HepG2 (cell line): ENCODE results near the gene MKNK1. TPM values are rescaled to one million over a fixed set of nuclear protein-coding genes. Genes with fewer than 3 reads are reported as not detected.

Source experiments
- ATAD3A ChIP-seq: sonication (generic); formaldehyde crosslinking; IDR thresholded peaks from 2 replicates; pipeline ENCODE4 v1.4.0; 2020; ENCODE audit warnings: missing genetic modification reagents
- ATRX ChIP-seq: sonication (generic); formaldehyde crosslinking; IDR thresholded peaks from 2 replicates; pipeline ENCODE4 v1.4.0; 2020; ENCODE audit warnings: missing genetic modification reagents, borderline replicate concordance
- HOXD1 ChIP-seq: sonication (generic); formaldehyde crosslinking; IDR thresholded peaks from 2 replicates; pipeline ENCODE4 v1.5.0; 2020; ENCODE audit warnings: missing genetic modification reagents
- KMT2B ChIP-seq: IDR thresholded peaks from 2 replicates; pipeline ENCODE4 v1.6.1; 2016; ENCODE audit warnings: missing genetic modification reagents, missing compliant biosample characterization
- MED1 ChIP-seq: sonication (generic); formaldehyde crosslinking; IDR thresholded peaks from 2 replicates; pipeline ENCODE4 v1.4.0; 2020; ENCODE audit warnings: missing genetic modification reagents
- MED8 ChIP-seq: sonication (generic); formaldehyde crosslinking; IDR thresholded peaks from 2 replicates; pipeline ENCODE4 v1.8.1; 2023; ENCODE audit warnings: mild to moderate bottlenecking, missing genetic modification reagents; ENCODE audit not compliant: insufficient replicate concordance
- PHF21A ChIP-seq: sonication (generic); formaldehyde crosslinking; IDR thresholded peaks from 2 replicates; pipeline ENCODE4 v1.5.0; 2020; ENCODE audit warnings: mild to moderate bottlenecking, missing genetic modification reagents
- PLRG1 ChIP-seq: fragments of 450-650 bp; conservative IDR thresholded peaks from 2 replicates; pipeline ENCODE4 v1.6.1; 2016
- REXO4 ChIP-seq: sonication (generic); formaldehyde crosslinking; IDR thresholded peaks from 2 replicates; pipeline ENCODE4 v1.8.0; 2022; ENCODE audit warnings: missing genetic modification reagents, mild to moderate bottlenecking, borderline replicate concordance
- SNAI1 ChIP-seq: sonication (generic); formaldehyde crosslinking; IDR thresholded peaks from 2 replicates; pipeline ENCODE4 v1.5.0; 2020; ENCODE audit warnings: mild to moderate bottlenecking, missing genetic modification reagents, borderline replicate concordance
- SOX5 ChIP-seq: IDR thresholded peaks from 2 replicates; pipeline ENCODE4 v1.6.1; 2016; ENCODE audit warnings: borderline replicate concordance
- ZNF331 ChIP-seq: sonication (generic); formaldehyde crosslinking; IDR thresholded peaks from 2 replicates; pipeline ENCODE4 v1.4.0; 2020; ENCODE audit warnings: missing genetic modification reagents
- ZNF451 ChIP-seq: sonication (generic); formaldehyde crosslinking; IDR thresholded peaks from 2 replicates; pipeline ENCODE4 v1.5.0; 2020; ENCODE audit warnings: mild to moderate bottlenecking, missing genetic modification reagents
- ZSCAN20 ChIP-seq: sonication (generic); formaldehyde crosslinking; IDR thresholded peaks from 2 replicates; pipeline ENCODE4 v1.4.0; 2020; ENCODE audit warnings: missing genetic modification reagents, mild to moderate bottlenecking, borderline replicate concordance
- polyA plus RNA-seq, 8 experiments: library from polyadenylated mRNA; depleted of rRNA in 3 of 8; stranded (reverse) in 7 of 8; unstranded in 1 of 8; fragments of >200 nt; fragmentation: Illumina TruSeq in 4 of 8; extraction: Trizol in 4 of 8; gene quantifications; 2 replicates each; pipeline versions ENCODE4 v1.2.1 to v1.2.3, GENCODE V29; 2011 to 2016; ENCODE audit warnings: low read depth in 4 of 8, missing spikeins in 1 of 8, mixed read lengths in 1 of 8; ENCODE audit not compliant: insufficient read depth in 1 of 8
- total RNA-seq, 5 experiments: library from RNA; depleted of rRNA; stranded (reverse); fragments of >200 nt; fragmentation: Illumina TruSeq; extraction: Trizol; gene quantifications; 2 replicates each; pipeline ENCODE4 v1.2.3, GENCODE V29; 2016; ENCODE audit warnings: low read depth in 1 of 5
- TF ChIP-seq, protein P1 (sequence below): sonication (generic); formaldehyde crosslinking; IDR thresholded peaks from 2 replicates; pipeline ENCODE4 v1.4.0; 2020; ENCODE audit warnings: missing genetic modification reagents, borderline replicate concordance
- TF ChIP-seq, protein P2 (sequence below): sonication (generic); formaldehyde crosslinking; IDR thresholded peaks from 2 replicates; pipeline ENCODE4 v1.5.0; 2020; ENCODE audit warnings: missing genetic modification reagents
- TF ChIP-seq, protein P3 (sequence below): sonication (generic); formaldehyde crosslinking; IDR thresholded peaks from 2 replicates; pipeline ENCODE4 v1.4.0; 2020; ENCODE audit warnings: mild to moderate bottlenecking, missing genetic modification reagents, borderline replicate concordance
- TF ChIP-seq, protein P4 (sequence below): sonication (generic); formaldehyde crosslinking; IDR thresholded peaks from 2 replicates; pipeline ENCODE4 v1.4.0; 2020; ENCODE audit warnings: missing genetic modification reagents, mild to moderate bottlenecking, borderline replicate concordance
- TF ChIP-seq, protein P5 (sequence below): sonication (generic); formaldehyde crosslinking; IDR thresholded peaks from 2 replicates; pipeline ENCODE4 v1.5.0; 2020; ENCODE audit warnings: mild to moderate bottlenecking, low read depth, missing genetic modification reagents, borderline replicate concordance

The MKNK1 gene
- total and polyA plus RNA-seq, 2 of the 13 experiments (the other 11 are each of a cell fraction or from before 2014, with no cell fraction given) = 18.5 to 24.1 TPM

DNA sequence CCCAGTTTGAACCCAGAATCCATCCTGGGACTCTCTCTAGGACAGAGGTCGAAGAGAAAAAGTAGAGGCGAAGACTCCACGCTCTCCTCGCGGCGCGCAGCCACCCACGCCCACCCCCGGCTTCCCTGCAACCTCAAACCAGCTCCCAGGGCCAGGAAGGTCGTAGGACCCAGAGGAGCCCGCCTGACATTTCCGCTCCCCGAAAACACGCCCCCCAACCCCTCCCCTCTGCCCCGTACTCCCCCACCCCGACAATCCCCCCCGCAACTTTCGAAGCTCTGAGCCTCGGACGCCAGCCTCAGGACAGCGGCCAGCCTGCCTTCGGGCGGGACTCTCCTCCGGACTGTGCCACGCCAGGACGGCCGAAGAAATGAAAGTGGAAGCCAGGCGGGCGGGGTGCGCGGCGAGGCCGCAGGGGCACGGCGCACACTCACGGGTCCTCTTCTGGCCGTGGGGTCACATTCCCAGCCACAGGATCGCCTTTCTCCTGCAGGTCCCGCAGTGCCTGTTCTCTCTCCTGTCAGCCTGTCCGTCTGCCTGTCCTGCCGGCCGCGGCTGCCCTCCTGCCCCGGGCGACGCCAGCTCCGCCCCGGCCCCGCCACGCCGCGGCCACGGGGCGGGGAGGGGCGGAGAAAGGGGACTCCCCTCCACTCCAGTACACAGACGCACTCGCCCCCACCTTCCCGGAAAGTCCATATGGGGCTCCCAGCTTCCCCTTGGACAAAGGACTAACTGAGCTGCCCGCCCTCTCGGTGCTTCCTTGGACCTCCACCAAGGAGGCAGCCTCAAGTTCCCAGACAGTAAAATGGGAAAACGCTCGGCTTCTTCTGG is 12.4 kb upstream of the MKNK1 start, which contains the start of gene MOB3C (continued):
- TF ChIP-seq, protein P1, sequence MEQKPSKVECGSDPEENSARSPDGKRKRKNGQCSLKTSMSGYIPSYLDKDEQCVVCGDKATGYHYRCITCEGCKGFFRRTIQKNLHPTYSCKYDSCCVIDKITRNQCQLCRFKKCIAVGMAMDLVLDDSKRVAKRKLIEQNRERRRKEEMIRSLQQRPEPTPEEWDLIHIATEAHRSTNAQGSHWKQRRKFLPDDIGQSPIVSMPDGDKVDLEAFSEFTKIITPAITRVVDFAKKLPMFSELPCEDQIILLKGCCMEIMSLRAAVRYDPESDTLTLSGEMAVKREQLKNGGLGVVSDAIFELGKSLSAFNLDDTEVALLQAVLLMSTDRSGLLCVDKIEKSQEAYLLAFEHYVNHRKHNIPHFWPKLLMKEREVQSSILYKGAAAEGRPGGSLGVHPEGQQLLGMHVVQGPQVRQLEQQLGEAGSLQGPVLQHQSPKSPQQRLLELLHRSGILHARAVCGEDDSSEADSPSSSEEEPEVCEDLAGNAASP (CRISPR knock-in tag) = 0 out of 2 replicates have a peak, but pooled peaks have one; percentile 5
- no peak for TF ChIP-seq ATAD3A (CRISPR knock-in tag)
- TF ChIP-seq KMT2B (CRISPR knock-in tag) = 0 out of 2 replicates have a peak, but pooled peaks have one; percentile 43
- TF ChIP-seq SOX5 = no peak
- no peak for TF ChIP-seq PHF21A
- TF ChIP-seq ZSCAN20 (CRISPR knock-in tag) = no peak
- no peak; the same call in 1 of the 2 replicates for TF ChIP-seq ZNF331 (CRISPR knock-in tag)
- TF ChIP-seq, protein P2, sequence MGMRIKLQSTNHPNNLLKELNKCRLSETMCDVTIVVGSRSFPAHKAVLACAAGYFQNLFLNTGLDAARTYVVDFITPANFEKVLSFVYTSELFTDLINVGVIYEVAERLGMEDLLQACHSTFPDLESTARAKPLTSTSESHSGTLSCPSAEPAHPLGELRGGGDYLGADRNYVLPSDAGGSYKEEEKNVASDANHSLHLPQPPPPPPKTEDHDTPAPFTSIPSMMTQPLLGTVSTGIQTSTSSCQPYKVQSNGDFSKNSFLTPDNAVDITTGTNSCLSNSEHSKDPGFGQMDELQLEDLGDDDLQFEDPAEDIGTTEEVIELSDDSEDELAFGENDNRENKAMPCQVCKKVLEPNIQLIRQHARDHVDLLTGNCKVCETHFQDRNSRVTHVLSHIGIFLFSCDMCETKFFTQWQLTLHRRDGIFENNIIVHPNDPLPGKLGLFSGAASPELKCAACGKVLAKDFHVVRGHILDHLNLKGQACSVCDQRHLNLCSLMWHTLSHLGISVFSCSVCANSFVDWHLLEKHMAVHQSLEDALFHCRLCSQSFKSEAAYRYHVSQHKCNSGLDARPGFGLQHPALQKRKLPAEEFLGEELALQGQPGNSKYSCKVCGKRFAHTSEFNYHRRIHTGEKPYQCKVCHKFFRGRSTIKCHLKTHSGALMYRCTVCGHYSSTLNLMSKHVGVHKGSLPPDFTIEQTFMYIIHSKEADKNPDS = no peak
- no peak for TF ChIP-seq REXO4
- TF ChIP-seq SNAI1 (CRISPR knock-in tag) = no peak
- TF ChIP-seq, protein P3, sequence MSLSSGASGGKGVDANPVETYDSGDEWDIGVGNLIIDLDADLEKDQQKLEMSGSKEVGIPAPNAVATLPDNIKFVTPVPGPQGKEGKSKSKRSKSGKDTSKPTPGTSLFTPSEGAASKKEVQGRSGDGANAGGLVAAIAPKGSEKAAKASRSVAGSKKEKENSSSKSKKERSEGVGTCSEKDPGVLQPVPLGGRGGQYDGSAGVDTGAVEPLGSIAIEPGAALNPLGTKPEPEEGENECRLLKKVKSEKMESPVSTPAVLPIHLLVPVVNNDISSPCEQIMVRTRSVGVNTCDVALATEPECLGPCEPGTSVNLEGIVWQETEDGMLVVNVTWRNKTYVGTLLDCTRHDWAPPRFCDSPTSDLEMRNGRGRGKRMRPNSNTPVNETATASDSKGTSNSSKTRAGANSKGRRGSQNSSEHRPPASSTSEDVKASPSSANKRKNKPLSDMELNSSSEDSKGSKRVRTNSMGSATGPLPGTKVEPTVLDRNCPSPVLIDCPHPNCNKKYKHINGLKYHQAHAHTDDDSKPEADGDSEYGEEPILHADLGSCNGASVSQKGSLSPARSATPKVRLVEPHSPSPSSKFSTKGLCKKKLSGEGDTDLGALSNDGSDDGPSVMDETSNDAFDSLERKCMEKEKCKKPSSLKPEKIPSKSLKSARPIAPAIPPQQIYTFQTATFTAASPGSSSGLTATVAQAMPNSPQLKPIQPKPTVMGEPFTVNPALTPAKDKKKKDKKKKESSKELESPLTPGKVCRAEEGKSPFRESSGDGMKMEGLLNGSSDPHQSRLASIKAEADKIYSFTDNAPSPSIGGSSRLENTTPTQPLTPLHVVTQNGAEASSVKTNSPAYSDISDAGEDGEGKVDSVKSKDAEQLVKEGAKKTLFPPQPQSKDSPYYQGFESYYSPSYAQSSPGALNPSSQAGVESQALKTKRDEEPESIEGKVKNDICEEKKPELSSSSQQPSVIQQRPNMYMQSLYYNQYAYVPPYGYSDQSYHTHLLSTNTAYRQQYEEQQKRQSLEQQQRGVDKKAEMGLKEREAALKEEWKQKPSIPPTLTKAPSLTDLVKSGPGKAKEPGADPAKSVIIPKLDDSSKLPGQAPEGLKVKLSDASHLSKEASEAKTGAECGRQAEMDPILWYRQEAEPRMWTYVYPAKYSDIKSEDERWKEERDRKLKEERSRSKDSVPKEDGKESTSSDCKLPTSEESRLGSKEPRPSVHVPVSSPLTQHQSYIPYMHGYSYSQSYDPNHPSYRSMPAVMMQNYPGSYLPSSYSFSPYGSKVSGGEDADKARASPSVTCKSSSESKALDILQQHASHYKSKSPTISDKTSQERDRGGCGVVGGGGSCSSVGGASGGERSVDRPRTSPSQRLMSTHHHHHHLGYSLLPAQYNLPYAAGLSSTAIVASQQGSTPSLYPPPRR (CRISPR knock-in tag) = no peak
- TF ChIP-seq PLRG1 = no peak
- TF ChIP-seq, protein P4, sequence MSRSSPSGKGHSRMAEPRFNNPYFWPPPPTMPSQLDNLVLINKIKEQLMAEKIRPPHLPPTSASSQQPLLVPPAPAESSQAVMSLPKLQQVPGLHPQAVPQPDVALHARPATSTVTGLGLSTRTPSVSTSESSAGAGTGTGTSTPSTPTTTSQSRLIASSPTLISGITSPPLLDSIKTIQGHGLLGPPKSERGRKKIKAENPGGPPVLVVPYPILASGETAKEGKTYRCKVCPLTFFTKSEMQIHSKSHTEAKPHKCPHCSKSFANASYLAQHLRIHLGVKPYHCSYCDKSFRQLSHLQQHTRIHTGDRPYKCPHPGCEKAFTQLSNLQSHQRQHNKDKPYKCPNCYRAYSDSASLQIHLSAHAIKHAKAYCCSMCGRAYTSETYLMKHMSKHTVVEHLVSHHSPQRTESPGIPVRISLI (CRISPR knock-in tag) = no peak
- no peak for TF ChIP-seq MED8 (CRISPR knock-in tag)
- TF ChIP-seq ZNF451 = no peak
- TF ChIP-seq ATRX = no peak
- no peak for TF ChIP-seq HOXD1 (CRISPR knock-in tag)
- TF ChIP-seq, protein P5, sequence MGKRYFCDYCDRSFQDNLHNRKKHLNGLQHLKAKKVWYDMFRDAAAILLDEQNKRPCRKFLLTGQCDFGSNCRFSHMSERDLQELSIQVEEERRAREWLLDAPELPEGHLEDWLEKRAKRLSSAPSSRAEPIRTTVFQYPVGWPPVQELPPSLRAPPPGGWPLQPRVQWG = no peak
- TF ChIP-seq MED1 (CRISPR knock-in tag) = 0 out of 2 replicates have a peak, but pooled peaks have one; percentile 1
